B cell (primary cell): ENCODE measurements around the gene FES. TPM values are rescaled to one million over a fixed set of nuclear protein-coding genes. Genes with fewer than 3 reads are reported as not detected.

Source experiments
- ATAC-seq: fragments of 200-7000 bp; cut with Tn5 transposase; one replicate; pipeline ENCODE4 v1.10.0; 2021; ENCODE audit warnings: low read depth, mild to moderate bottlenecking, moderate number of reproducible peaks, moderate library complexity
- CTCF ChIA-PET: fragments of 350-600 bp; sonication (Branson Sonifier 250); formaldehyde crosslinking; loops from one replicate; lab custom pipeline; 2021; ENCODE audit warnings: antibody characterized with exemption, inconsistent platforms; lab: Charles Lee
- POLR2A ChIA-PET: fragments of 350-600 bp; sonication (Branson Sonifier 250); formaldehyde crosslinking; loops from one replicate; lab custom pipeline; 2021; ENCODE audit warnings: antibody characterized with exemption; lab: Charles Lee
- DNase-seq: peaks from one replicate; pipeline ENCODE4 v3.0.0; 2013
- H2AFZ ChIP-seq: 2 replicates; pipeline ENCODE4 v1.6.1; 2012; ENCODE audit warnings: mild to moderate bottlenecking, low read depth, low read length; ENCODE audit not compliant: insufficient read depth, poor library complexity, severe bottlenecking
- H3K27ac ChIP-seq, 2 donors: 1 replicate in 1 of 2; 2 replicates in 1 of 2; pipeline ENCODE4 v1.5.1; 2012 to 2013; ENCODE audit warnings: low read length in 2 of 2, mild to moderate bottlenecking in 2 of 2, moderate library complexity in 1 of 2
- H3K27me3 ChIP-seq, 4 experiments: fragments of 200-600 bp in 1 of 4; sonication (generic) in 1 of 4; replicated peaks in 1 of 4; 1 replicate in 2 of 4; 2 replicates in 2 of 4; pipeline versions ENCODE4 v1.6.1 to v1.7.0; 2013 to 2016; ENCODE audit warnings: low read length in 3 of 4, mild to moderate bottlenecking in 2 of 4, mixed read lengths in 1 of 4, moderate library complexity in 1 of 4; ENCODE audit not compliant: insufficient read depth in 4 of 4, control insufficient read depth in 3 of 4; ENCODE audit errors: control extremely low read depth in 1 of 4
- H3K36me3 ChIP-seq, 2 experiments: replicated peaks in 1 of 2; 1 replicate in 1 of 2; 2 replicates in 1 of 2; pipeline versions ENCODE4 v1.6.1 to v1.7.1; 2013; ENCODE audit warnings: low read length in 1 of 2; ENCODE audit not compliant: insufficient read depth in 2 of 2, control insufficient read depth in 1 of 2; ENCODE audit errors: control extremely low read depth in 1 of 2, extremely low read depth in 1 of 2
- H3K4me1 ChIP-seq, 2 donors: fragments of 200-600 bp in 1 of 2; sonication (generic) in 1 of 2; 1 replicate in 1 of 2; 2 replicates in 1 of 2; pipeline versions ENCODE4 v1.5.1 to v1.6.1; 2013 to 2017; ENCODE audit warnings: low read length in 2 of 2; ENCODE audit not compliant: control insufficient read depth in 2 of 2, insufficient read depth in 2 of 2
- H3K4me2 ChIP-seq: replicated peaks from 2 replicates; pipeline ENCODE3; 2012; ENCODE audit warnings: mild to moderate bottlenecking, low read depth, low read length; ENCODE audit not compliant: poor library complexity, severe bottlenecking
- H3K4me3 ChIP-seq, 5 experiments: fragments of 200-600 bp in 1 of 5; sonication (generic) in 1 of 5; 1 replicate in 3 of 5; 2 replicates in 2 of 5; pipeline versions ENCODE4 v1.5.1 to v1.7.0; 2011 to 2016; ENCODE audit warnings: low read length in 4 of 5, mild to moderate bottlenecking in 4 of 5, low read depth in 2 of 5, control low read depth in 1 of 5, moderate library complexity in 1 of 5; ENCODE audit not compliant: insufficient read depth in 1 of 5; ENCODE audit errors: control extremely low read depth in 1 of 5, extremely low read depth in 1 of 5
- H3K79me2 ChIP-seq: fragments of 200-600 bp; sonication (generic); one replicate; pipeline ENCODE4 v1.6.0; 2016; ENCODE audit warnings: low read length; ENCODE audit not compliant: control insufficient read depth, insufficient read depth
- H3K9ac ChIP-seq: fragments of 200-600 bp; sonication (generic); 2 replicates; pipeline ENCODE4 v1.6.1; 2017; ENCODE audit warnings: mild to moderate bottlenecking, low read length, moderate library complexity
- H3K9me3 ChIP-seq, 3 donors: one replicate each; pipeline versions ENCODE4 v1.6.1 to v1.7.1; 2013; ENCODE audit warnings: low read length in 2 of 3; ENCODE audit not compliant: control insufficient read depth in 2 of 3, insufficient read depth in 1 of 3; ENCODE audit errors: control extremely low read depth in 1 of 3
- H4K20me1 ChIP-seq: 2 replicates; pipeline ENCODE4 v1.6.0; 2012; ENCODE audit warnings: mild to moderate bottlenecking, low read length; ENCODE audit not compliant: insufficient read depth, control insufficient read depth, poor library complexity, severe bottlenecking
- H3K27ac Mint-ChIP-seq: one replicate; pipeline ENCODE4 v1.8.0; 2021; ENCODE audit warnings: mixed read lengths
- H3K27me3 Mint-ChIP-seq: one replicate; pipeline ENCODE4 v1.8.0; 2021; ENCODE audit warnings: mixed read lengths
- H3K4me1 Mint-ChIP-seq: one replicate; pipeline ENCODE4 v1.8.0; 2021; ENCODE audit warnings: mixed read lengths
- H3K4me3 Mint-ChIP-seq: one replicate; pipeline ENCODE4 v1.8.0; 2021; ENCODE audit warnings: mixed read lengths
- H3K9me3 Mint-ChIP-seq: one replicate; pipeline ENCODE4 v1.8.0; 2022; ENCODE audit warnings: mixed read lengths; ENCODE audit not compliant: insufficient read depth
- CTCF ChIP-seq: fragments of 200-600 bp; IDR thresholded peaks from one replicate; pipeline ENCODE4 v1.8.0; 2022; ENCODE audit warnings: antibody characterized with exemption, mild to moderate bottlenecking
- EZH2 ChIP-seq: IDR thresholded peaks from 2 replicates; pipeline ENCODE4 v1.6.1; 2012; ENCODE audit warnings: borderline replicate concordance, low read depth, mild to moderate bottlenecking, moderate library complexity, low read length; ENCODE audit not compliant: insufficient read depth, poor library complexity, severe bottlenecking
- WGBS: methylation state at CpG from one replicate; pipeline ENCODE4 v1.1.5; 2013; ENCODE audit warnings: missing lambda C conversion rate; ENCODE audit not compliant: insufficient coverage; 5-methylcytosine and 5-hydroxymethylcytosine counted together
- intact Hi-C: fragments of 100-400 bp; cut with micrococcal nuclease; formaldehyde crosslinking; loops from one replicate; pipeline ENCODE4 v1.10.0; 2022
- polyA plus RNA-seq: library from polyadenylated mRNA; depleted of rRNA; stranded (reverse); fragments of >200 nt; gene quantifications from 2 replicates; pipeline ENCODE4 v1.2.3, GENCODE V29; 2012
- total RNA-seq, 2 donors: library from RNA; stranded (reverse); fragments of 120-200 nt in 1 of 2; gene quantifications; 1 replicate in 1 of 2; 2 replicates in 1 of 2; pipeline versions ENCODE4 v1.2.3 to v1.2.4, GENCODE V29; 2013 to 2022

Gene FES
- total and polyA plus RNA-seq, 2 donors (not counting 1 experiment from before 2014, with no cell fraction given) = 23.9 to 31.4 TPM

- Mint-ChIP-seq H3K4me3 (no peak overlapping the region), H3K4me1 (peaks cover 22% of the 10 kb centered on the region), H3K27me3 (no peaks in the 10 kb centered on the region), H3K27ac (no peak overlapping the region), H3K9me3 (no peaks in the 10 kb centered on the region)
- peaks cover 6% of the 10 kb centered on the region for H4K20me1 ChIP-seq
- H3K79me2 ChIP-seq = no peaks in the 10 kb centered on the region
- intact Hi-C loops = no loop called here
- ATAC-seq = no peak
- H3K27me3 ChIP-seq = no peaks in the 10 kb centered on the region
- no peak overlapping the region for H3K4me3 ChIP-seq
- no peak overlapping the region for H2AFZ ChIP-seq
- DNase-seq = no peak
- H3K36me3 ChIP-seq = peaks cover 0 to 48% of the 10 kb centered on the region in 2 experiments
- WGBS = 96% methylated on average over 29 of the region's 35 CpGs
- H3K9ac ChIP-seq = no peak overlapping the region
- H3K4me2 ChIP-seq = no peak overlapping the region
- POLR2A ChIA-PET = interaction anchor here (1.0 to 1.2 kb wide), 2 partner anchors 42 to 43 kb away, joined by 3 read pairs; no protein-coding TSS in a partner anchor
- H3K27ac ChIP-seq = no peak overlapping the region
- TF ChIP-seq EZH2 = no peak
- TF ChIP-seq CTCF = no peak
- CTCF ChIA-PET = interaction anchor here (1.1 to 1.3 kb wide), 2 partner anchors 51 to 164 kb away, joined by 3 to 5 read pairs; partner anchors contain the start of genes BLM and HDDC3
- H3K4me1 ChIP-seq = peaks cover 24 to 31% of the 10 kb centered on the region in 2 donors
- H3K9me3 ChIP-seq = no peaks in the 10 kb centered on the region
Measured at GRCh38 chr15:90881181-90881977, 2.9 kb upstream of the FES start.
